ENCODE data around the gene SLFN5. TPM values are rescaled to one million over a fixed set of nuclear protein-coding genes. Genes with fewer than 3 reads are reported as not detected.

Gene SLFN5
- total RNA-seq = 30.3 and 53.1 TPM in 2 replicates

DNA sequence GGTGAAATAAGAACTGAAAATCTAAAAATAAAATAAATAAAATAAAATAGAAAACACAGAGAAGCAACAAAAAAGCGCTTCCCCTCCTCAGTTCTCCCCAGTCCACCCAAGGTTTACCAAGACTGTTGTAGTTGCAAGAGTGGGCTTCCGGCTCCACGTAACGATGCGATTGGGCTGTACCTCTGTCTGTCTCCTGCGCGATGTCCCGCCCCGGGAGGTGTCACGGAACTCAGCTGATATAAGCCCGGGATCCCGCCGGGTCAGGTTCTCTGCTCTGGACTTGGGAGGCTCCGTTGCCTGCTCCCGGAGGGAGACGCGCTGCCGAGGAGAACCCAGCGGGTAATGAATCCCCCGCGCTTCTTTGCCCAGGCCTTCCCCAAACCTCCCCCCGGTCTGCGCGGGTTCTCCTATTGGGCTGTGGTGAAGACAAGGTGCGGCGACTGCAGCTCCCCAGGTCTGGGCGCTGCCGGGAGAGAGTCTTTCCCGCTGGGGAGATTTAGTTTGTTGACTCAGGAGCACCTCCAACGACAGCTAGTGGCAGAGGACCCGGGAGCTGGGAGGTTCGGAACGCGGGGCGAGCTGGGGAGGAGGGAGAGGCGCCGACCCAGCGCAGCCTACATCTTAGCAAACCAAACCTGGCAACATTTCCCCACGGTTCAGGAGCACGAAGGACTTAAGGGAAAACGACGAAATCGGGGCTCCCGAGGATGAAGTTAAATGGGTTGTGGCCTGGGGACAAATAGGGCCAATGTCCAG lies at the start of gene SLFN5:
Gene SLFN5 (plus strand): TSS at position 268 of the 756 bp plus-strand sequence. CDS start 15,619 bp downstream, outside the sequence.

DNA sequence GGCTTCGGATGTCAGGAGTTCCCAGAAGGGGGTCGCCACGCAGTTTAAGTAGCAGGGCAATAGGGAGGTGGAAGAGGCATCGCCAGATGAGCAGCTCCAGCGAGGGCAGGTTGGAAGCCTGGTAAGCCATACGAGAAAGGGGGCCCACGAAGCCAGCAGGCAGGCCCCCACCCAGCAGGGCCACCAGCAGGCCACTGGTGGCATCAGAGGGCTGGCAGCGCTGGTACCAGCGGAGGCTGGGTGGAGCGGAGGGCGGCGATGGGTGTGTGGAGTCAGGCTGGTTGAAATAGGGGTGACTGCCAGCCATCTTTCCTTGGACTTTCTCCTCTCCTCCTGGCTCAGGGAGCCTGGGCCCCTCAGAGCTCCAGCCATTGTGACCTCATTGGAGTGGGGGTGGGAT lies 48.9 kb upstream of the SLFN5 start, which contains the start of gene SLC35G3:
Gene SLC35G3 (minus strand): TSS at position 393 of the 400 bp plus-strand sequence. CDS start 86 bp downstream, at position 307.

Other genes with a start within 250 kb of the SLFN5 start
- gene RFFL, start 179.4 kb upstream of the SLFN5 start, total RNA-seq = 18.5 and 25.1 TPM in 2 replicates
- 5.9 and 15.5 TPM in 2 replicates for gene RAD51D, start 123.2 kb upstream of the SLFN5 start, total RNA-seq
- gene FNDC8, start 121.5 kb upstream of the SLFN5 start, total RNA-seq = not detected in 2 replicates
- gene NLE1, start 100.8 kb upstream of the SLFN5 start, total RNA-seq = 26.0 and 34.0 TPM in 2 replicates
- under 0.01 TPM in 1 of 2 replicates, not detected in the other for gene UNC45B, start 95.3 kb upstream of the SLFN5 start, total RNA-seq
- gene SLC35G3, start 48.7 kb upstream of the SLFN5 start, total RNA-seq = not detected in 2 replicates
- gene SLFN11, start 130.5 kb downstream of the SLFN5 start, total RNA-seq = 0.16 and 2.0 TPM in 2 replicates
- gene SLFN12, start 189.4 kb downstream of the SLFN5 start, total RNA-seq = 6.3 and 7.7 TPM in 2 replicates
- gene SLFN13, start 205.7 kb downstream of the SLFN5 start, total RNA-seq = 2.7 and 4.6 TPM in 2 replicates